SH-SY5Y (cell line): ENCODE measurements around the gene THAP3.

Experiments used
- GATA2 ChIP-seq: IDR thresholded peaks from 2 replicates; pipeline ENCODE4 v1.6.1; 2011; ENCODE audit warnings: mild to moderate bottlenecking, low read depth, low read length
- GATA3 ChIP-seq: IDR thresholded peaks from 2 replicates; pipeline ENCODE4 v1.6.1; 2011; ENCODE audit warnings: low read depth, mild to moderate bottlenecking, low read length, moderate library complexity

DNA sequence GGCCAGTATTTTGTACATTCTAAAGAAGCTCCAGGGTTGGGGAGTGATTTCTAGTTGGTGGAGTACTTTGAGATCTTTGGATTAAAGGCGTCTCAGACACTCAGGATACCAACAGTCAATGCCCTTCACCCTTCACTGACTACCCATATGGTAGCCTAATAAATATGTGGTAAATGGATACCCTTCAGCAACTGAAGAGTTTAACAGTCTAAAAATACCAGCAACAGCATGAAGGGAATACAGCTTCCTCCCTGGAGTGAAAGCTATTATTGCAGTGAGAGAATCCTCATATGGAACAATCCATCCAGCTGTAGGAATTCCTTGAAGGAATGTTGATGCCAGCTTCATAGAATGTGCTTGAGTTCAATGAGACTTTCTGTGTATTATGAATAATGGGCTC lies 50.1 kb downstream of the THAP3 start:
- TF ChIP-seq GATA2 (no peak), GATA3 (no peak)
